ENCODE measurements around the gene PDSS2. TPM values are rescaled to one million over a fixed set of nuclear protein-coding genes. Genes with fewer than 3 reads are reported as not detected.

The PDSS2 gene
- total and polyA plus RNA-seq, 9 of the 15 experiments (the other 6 are each of a cell fraction or from before 2014, with no cell fraction given) = 5.8 to 21.1 (median 12.0) TPM

DNA sequence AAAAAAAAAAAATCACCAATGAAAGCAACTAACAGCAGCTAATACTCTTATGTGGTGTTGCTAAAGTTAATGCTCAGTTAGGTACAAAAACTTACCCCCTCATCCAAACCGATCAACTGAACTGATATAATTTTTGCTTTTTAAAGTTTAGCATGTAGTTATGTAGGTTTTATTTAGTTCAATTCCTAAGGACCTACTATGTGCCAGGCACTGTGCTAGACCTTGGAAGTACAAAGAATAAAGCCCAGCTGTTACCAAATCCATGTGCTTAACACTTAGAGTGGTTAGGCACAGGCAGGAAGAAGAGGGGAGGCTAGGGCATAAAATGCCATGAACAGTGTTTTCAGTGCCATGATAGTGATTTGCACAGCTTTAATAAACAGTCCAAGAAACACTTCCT, 85.1 kb downstream of the PDSS2 start:
- no peaks in the 10 kb centered on the region for H3K9me1 ChIP-seq (ENCODE audit: control insufficient read depth, insufficient read depth, low read length)
- no peaks in the 10 kb centered on the region for H3K36me3 ChIP-seq (ENCODE audit: control insufficient read depth, insufficient read depth, low read length)
- no peak overlapping the region for H2AFZ ChIP-seq (ENCODE audit: low read depth, low read length)
- no peaks in the 10 kb centered on the region for H4K20me1 ChIP-seq (replicated peaks; ENCODE audit: control insufficient read depth, insufficient read depth, low read length)
- TF ChIP-seq ZNF134 (CRISPR knock-in tag; conservative IDR thresholded peaks at IDR 0.05) = no peak
- TF ChIP-seq ZKSCAN1 (IDR thresholded peaks at IDR 0.05; ENCODE audit: low read depth, low read length) = peak; percentile 70
- WGBS (ENCODE audit: insufficient coverage, low coverage, missing lambda C conversion rate) = 79% methylated on average over 1 of the region's 1 CpG
- H3K4me1 ChIP-seq (replicated peaks in 1 of 2; ENCODE audit: control insufficient read depth in 2 of 2, insufficient read depth in 2 of 2, low read length in 2 of 2) = no peaks in the 10 kb centered on the region
- 0 out of 2 replicates have a peak, but pooled peaks cover 3% of the 10 kb centered on the region for H3K9me3 ChIP-seq (replicated peaks; ENCODE audit: control insufficient read depth, insufficient read depth, low read depth, low read length)
- DNase-seq (ENCODE audit: extremely low read depth in 1 of 4, low spot score in 3 of 4) (no peak), ATAC-seq (no peak), FAIRE-seq (no peak)
- BruUV-seq (replicated peaks) = no TSS peak
- no peak overlapping the region for H3K9ac ChIP-seq (ENCODE audit: insufficient read depth in 1 of 2, low read depth in 2 of 2, low read length in 2 of 2)
- no peak overlapping the region for H3K4me3 ChIP-seq
- H3K4me2 ChIP-seq (ENCODE audit: insufficient read depth, low read length) = no peak overlapping the region
- no peak overlapping the region for H3K27ac ChIP-seq (ENCODE audit: extremely low read depth, low read depth, low read length)
- CTCF ChIA-PET (ENCODE audit: low intra/inter-chr PET ratio) = no interaction called here
- intact Hi-C loops (cut with micrococcal nuclease) = no loop called here
- H3K79me2 ChIP-seq (ENCODE audit: control insufficient read depth, insufficient read depth, low read length) = 0 out of 3 replicates have a peak, but pooled peaks cover 3% of the 10 kb centered on the region
- POLR2A ChIA-PET = no interaction called here
- in situ Hi-C loops (cut with MboI) = no loop called here
- H3K27me3 ChIP-seq (ENCODE audit: control insufficient read depth in 2 of 2, insufficient read depth in 2 of 2, low read length in 2 of 2) = no peaks in the 10 kb centered on the region

DNA sequence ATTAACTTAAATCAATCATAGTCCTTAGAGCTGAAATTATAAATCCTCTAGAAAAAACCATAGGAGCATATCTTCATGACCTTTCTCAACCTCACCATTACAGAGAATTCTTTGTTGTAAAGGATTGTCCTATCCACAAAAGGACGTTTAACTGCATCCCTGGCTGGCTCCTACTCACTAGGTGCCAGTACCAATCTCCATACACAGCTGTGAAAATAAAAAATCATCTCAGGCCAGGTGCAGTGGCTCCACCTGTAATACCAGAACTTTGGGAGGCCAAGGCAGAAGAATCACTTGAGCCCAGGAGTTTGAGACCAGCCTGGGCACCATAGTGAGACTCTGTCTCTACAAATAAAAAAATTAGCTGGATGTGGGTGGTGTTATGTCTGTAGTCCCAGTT, 89.9 kb downstream of the PDSS2 start:
- Histone ChIP-seq H3K4me1 (replicated peaks in 1 of 2; ENCODE audit: control insufficient read depth in 2 of 2, insufficient read depth in 2 of 2, low read length in 2 of 2) (no peaks in the 10 kb centered on the region), H3K4me2 (ENCODE audit: insufficient read depth, low read length) (no peak overlapping the region), H3K36me3 (ENCODE audit: control insufficient read depth, insufficient read depth, low read length) (no peaks in the 10 kb centered on the region), H3K4me3 (no peak overlapping the region), H3K9me1 (ENCODE audit: control insufficient read depth, insufficient read depth, low read length) (no peaks in the 10 kb centered on the region), H3K27ac (ENCODE audit: extremely low read depth, low read depth, low read length) (no peak overlapping the region), H2AFZ (ENCODE audit: low read depth, low read length) (no peak overlapping the region), H4K20me1 (replicated peaks; ENCODE audit: control insufficient read depth, insufficient read depth, low read length) (no peaks in the 10 kb centered on the region), H3K9ac (ENCODE audit: insufficient read depth in 1 of 2, low read depth in 2 of 2, low read length in 2 of 2) (no peak overlapping the region), H3K79me2 (ENCODE audit: control insufficient read depth, insufficient read depth, low read length) (no peaks in the 10 kb centered on the region), H3K9me3 (replicated peaks; ENCODE audit: control insufficient read depth, insufficient read depth, low read depth, low read length) (no peaks in the 10 kb centered on the region; the same call in 1 of the 2 replicates), H3K27me3 (ENCODE audit: control insufficient read depth in 2 of 2, insufficient read depth in 2 of 2, low read length in 2 of 2) (no peaks in the 10 kb centered on the region)
- intact Hi-C loops (cut with micrococcal nuclease) (no loop called here), in situ Hi-C loops (cut with MboI) (no loop called here)
- CTCF ChIA-PET (ENCODE audit: low intra/inter-chr PET ratio) = no interaction called here
- TF ChIP-seq RBM22 (IDR thresholded peaks at IDR 0.05; ENCODE audit: low read depth, low read length, poor library complexity, severe bottlenecking) = no peak
- TF ChIP-seq MCM3 (IDR thresholded peaks at IDR 0.05) = no peak
- no peak for TF ChIP-seq GABPA (tag; conservative IDR thresholded peaks at IDR 0.05; ENCODE audit: low read depth)
- no peak for TF ChIP-seq PTTG1 (tag; IDR thresholded peaks at IDR 0.05; ENCODE audit: low read depth)
- TF ChIP-seq GTF2A2 (tag; IDR thresholded peaks at IDR 0.05) = no peak
- ATAC-seq (no peak), FAIRE-seq (no peak), DNase-seq (ENCODE audit: extremely low read depth in 1 of 4, low spot score in 3 of 4) (no peak)
- POLR2A ChIA-PET = no interaction called here
- no TSS peak for BruUV-seq (replicated peaks)
- WGBS (ENCODE audit: insufficient coverage, low coverage, missing lambda C conversion rate) = 0% methylated on average over 1 of the region's 1 CpG
